ENCODE data around the gene MINDY4B.

MINDY4B gene

DNA sequence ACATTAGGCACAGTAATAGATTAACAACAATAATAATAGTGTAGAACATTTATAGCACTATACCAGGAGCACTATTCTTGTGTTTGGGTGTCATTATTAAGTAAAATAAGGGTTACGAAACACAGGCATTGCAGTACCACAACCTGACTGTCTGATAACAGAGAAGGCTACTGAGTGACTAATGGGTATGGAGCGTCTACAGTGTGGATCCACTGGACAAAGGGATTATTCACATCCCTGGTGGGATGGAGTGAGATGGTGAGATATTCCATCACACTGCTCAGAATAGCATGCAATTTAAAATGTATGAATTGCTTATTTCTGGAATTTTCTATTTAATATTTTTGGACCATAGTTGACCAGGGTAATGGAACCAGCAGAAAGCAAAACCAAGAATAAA is 18.2 kb downstream of the MINDY4B start:
- no peak overlapping the region for H3K4me3 ChIP-seq (ENCODE audit: low read length)
- TF ChIP-seq, protein P1, sequence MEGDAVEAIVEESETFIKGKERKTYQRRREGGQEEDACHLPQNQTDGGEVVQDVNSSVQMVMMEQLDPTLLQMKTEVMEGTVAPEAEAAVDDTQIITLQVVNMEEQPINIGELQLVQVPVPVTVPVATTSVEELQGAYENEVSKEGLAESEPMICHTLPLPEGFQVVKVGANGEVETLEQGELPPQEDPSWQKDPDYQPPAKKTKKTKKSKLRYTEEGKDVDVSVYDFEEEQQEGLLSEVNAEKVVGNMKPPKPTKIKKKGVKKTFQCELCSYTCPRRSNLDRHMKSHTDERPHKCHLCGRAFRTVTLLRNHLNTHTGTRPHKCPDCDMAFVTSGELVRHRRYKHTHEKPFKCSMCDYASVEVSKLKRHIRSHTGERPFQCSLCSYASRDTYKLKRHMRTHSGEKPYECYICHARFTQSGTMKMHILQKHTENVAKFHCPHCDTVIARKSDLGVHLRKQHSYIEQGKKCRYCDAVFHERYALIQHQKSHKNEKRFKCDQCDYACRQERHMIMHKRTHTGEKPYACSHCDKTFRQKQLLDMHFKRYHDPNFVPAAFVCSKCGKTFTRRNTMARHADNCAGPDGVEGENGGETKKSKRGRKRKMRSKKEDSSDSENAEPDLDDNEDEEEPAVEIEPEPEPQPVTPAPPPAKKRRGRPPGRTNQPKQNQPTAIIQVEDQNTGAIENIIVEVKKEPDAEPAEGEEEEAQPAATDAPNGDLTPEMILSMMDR (conservative IDR thresholded peaks at IDR 0.05; ENCODE audit: low read depth, low read length) = no peak
- DNase-seq (ENCODE audit: low read depth) = no peak

DNA sequence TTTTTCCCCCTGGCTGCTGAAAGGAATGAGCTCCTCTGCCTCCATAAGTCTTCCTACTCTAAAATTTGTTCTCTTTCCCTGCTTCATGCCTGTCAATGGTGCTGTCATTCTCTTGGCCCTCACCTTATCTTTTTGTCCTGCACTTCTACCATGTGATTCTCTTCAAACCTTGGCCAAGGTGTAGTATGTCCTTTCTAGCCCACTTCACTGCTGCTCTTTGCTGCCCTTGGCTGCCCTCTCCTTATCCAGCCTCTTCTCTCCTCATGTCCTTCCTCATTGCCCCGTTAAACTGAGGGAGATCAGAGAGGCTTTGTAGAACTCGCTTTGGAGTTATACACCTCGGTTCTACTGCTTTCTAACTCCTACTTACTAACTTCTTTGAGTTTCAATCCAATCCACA is 19.7 kb downstream of the MINDY4B start:
- H3K4me3 ChIP-seq (ENCODE audit: low read length) = no peak overlapping the region
- no peak for DNase-seq (ENCODE audit: low read depth)
- TF ChIP-seq, protein P1 (conservative IDR thresholded peaks at IDR 0.05; ENCODE audit: low read depth, low read length) = no peak

DNA sequence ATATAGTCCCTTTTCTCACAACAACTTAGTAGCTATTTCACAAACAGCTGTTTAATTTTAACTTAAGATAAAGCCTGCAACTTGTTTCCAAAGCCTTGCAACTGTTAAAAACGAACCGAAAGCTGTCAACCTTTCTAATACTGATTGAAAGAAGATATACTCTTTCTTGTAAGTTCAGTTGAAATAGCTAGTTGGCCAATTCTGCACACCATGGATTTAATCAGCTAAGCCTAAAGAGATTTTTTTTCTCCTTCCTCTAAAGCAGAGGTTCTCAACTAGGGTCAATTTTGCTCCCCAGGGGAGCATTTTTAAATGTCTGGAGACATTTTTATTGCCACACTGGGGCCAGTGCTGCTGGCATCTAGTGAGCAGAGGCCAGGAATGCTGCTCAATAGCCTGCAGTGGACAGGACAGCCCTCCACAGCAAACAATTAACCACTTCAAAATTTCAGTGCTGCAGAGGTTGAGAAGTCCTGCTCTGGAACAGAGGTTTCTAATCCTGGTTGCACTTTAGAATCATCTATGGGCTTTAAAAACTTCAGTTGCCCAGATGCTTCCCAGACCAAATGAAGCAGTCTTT is 26.2 kb downstream of the MINDY4B start:
- TF ChIP-seq, protein P1 (conservative IDR thresholded peaks at IDR 0.05; ENCODE audit: low read depth, low read length) = no peak
- no peak overlapping the region for H3K4me3 ChIP-seq (ENCODE audit: low read length)
- no peak for DNase-seq (ENCODE audit: low read depth)

DNA sequence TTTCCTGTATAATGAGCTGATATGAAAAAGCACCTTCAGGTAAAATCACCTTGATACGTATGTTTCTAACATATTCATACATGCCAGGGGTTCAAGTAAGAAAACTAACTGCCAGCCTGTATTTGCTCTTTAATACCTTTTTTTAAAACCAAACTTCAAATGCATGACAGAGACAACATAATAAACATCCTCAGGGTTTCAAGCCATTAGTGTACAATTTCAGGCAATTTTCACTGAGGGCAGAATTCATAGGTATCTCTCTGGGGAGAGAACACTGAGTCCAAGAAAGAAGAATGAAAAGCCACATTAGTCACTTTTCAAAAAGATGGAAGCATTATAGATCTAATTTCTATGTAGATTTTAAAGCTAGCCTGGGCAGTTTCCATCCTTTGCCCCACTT is 26.9 kb downstream of the MINDY4B start:
- H3K4me3 ChIP-seq (ENCODE audit: low read length) = no peak overlapping the region
- TF ChIP-seq, protein P1 (conservative IDR thresholded peaks at IDR 0.05; ENCODE audit: low read depth, low read length) = no peak
- DNase-seq (ENCODE audit: low read depth) = no peak

DNA sequence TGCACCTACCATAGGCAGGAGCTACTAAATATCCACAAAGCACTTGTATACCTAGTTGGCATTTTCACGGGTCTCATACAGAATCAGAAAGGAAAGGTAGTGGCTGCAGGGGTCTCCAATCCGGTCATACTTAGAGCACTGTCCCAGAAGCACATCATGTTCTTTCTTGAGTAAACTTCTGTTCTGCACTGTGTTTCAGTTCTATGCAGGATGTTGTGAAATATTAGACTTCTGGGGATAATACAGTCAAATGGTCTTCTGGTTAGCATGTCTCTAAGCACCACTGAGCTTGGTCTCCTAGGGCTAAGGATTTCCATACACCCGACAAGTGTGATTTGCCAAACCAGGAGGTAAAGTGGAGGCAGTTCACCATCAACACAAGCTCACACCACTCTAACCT is 27.9 kb downstream of the MINDY4B start:
- TF ChIP-seq, protein P1 (conservative IDR thresholded peaks at IDR 0.05; ENCODE audit: low read depth, low read length) = no peak
- no peak overlapping the region for H3K4me3 ChIP-seq (ENCODE audit: low read length)
- DNase-seq (ENCODE audit: low read depth) = no peak

DNA sequence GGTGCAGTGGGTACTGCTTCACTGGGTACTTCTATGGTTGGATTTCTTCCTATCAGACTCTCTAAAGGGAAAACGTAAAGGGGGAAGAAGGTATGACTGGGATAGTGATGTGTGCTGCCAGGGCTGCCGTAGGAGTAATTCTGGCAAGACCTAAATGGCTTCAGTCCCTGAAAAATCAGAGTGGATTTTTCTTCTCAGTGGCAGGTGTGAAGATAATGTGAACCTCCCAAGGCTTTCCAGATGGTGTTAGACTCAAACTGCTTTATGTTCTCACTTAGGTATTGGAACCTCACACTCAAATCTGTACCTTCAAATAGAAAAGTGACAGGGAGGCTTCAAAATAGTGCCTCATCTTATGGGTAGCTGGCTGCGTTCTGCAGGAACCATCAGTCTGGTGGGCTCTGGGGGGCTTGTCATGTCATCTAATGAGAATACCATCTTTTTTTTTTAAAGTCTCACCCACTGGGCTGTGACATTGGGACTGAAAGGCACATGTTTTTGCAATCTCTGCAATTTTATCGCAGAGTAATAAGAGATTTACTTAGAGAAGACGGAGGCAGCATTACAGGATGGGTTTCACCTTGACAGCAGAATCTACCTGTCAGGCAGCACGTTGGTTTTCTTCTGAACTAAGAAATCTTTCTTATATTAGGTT is 28.5 kb downstream of the MINDY4B start:
- H3K4me3 ChIP-seq (ENCODE audit: low read length) = no peak overlapping the region
- no peak for DNase-seq (ENCODE audit: low read depth)
- TF ChIP-seq, protein P1 (conservative IDR thresholded peaks at IDR 0.05; ENCODE audit: low read depth, low read length) = no peak

DNA sequence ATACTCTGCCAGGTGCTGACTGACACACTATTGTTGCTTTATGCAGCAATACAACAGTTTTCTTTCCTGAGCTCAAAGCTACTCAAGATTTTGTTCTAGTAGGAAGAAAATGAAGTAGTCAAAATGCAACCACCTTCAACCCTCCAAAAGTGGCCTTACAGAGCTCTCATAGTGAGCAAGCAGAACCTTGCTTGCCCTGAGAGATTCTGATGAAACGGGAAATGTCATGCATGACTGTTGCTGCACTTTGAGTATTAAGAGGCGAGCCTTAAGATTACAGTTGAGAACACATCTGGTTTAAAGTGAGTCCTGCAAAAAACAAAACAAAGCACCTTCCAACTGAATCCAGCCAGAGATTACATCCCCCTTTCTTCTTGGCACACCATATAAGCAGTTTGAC is 29.7 kb downstream of the MINDY4B start:
- no peak overlapping the region for H3K4me3 ChIP-seq (ENCODE audit: low read length)
- TF ChIP-seq, protein P1 (conservative IDR thresholded peaks at IDR 0.05; ENCODE audit: low read depth, low read length) = no peak
- DNase-seq (ENCODE audit: low read depth) = no peak
